ENCODE measurements around the gene RFPL2.

DNA sequence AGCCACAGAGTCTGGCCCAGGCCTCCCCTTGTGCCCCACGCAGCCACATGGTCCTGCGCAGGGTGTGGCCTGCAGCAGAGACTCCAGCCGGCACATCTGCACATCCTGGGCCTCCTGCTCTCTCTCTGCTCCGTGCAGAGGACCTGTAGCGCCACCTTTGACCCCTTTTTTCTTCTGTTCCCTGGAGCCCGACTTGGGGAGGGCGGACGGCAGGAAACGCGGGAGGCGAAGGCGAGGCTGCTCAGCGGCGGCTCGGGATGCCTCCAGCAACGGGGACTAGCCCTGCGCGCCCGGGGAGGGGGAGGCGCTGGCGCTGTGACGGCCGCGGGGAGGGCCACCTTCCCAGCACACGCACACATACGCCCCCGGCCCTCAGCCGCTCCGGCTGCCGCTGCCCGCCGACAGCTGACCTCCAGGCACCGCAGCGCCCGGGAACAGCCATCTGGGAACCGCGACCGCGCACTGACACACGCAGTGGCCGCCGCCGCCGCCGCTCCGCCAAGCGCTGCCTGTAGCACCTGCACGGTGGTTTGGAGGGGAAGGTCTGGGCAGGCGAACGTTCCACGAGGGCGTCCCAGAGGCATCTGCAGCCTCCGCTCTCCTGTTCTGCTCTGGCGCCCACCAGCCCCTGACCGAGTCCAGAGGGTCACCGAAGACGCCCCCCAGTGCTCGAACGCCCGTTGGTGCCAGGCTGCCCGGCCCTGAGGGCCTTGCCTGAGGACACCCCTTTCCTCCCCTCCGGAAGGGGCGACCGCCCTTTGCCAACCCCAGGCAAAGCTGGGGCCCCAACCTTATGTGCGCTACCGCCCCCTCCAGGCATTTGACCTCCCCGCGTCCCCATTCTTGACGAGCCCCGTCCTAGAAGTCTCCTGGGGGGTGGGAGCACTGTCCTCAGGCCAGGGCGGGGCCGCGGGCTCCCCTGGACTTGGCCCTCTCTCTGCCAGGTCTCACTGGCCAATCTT, 28.9 kb downstream of the RFPL2 start:
- TF ChIP-seq, protein P1, sequence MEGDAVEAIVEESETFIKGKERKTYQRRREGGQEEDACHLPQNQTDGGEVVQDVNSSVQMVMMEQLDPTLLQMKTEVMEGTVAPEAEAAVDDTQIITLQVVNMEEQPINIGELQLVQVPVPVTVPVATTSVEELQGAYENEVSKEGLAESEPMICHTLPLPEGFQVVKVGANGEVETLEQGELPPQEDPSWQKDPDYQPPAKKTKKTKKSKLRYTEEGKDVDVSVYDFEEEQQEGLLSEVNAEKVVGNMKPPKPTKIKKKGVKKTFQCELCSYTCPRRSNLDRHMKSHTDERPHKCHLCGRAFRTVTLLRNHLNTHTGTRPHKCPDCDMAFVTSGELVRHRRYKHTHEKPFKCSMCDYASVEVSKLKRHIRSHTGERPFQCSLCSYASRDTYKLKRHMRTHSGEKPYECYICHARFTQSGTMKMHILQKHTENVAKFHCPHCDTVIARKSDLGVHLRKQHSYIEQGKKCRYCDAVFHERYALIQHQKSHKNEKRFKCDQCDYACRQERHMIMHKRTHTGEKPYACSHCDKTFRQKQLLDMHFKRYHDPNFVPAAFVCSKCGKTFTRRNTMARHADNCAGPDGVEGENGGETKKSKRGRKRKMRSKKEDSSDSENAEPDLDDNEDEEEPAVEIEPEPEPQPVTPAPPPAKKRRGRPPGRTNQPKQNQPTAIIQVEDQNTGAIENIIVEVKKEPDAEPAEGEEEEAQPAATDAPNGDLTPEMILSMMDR (conservative IDR thresholded peaks at IDR 0.05): no peak
- TF ChIP-seq EZH2 (IDR thresholded peaks at IDR 0.05; ENCODE audit: low read depth): no peak

Data from PC-9 (cell line).